Colon (tissue), 2 donors: Measurements from ENCODE around the gene CYB5D1.

Experiments
- FAIRE-seq: peaks from 2 replicates; lab custom pipeline; 2012; peaks lifted over from hg19 to GRCh38; lab: Jason Lieb, UNC
- donor health status: control.
- donor health status: control.

The CYB5D1 gene

GRCh38 chr17:7833795-7834541 is 23.8 kb upstream of the CYB5D1 start, which contains the start of gene KDM6B:
KDM6B (plus strand) TSS chr17:7834217; CDS start chr17:7845555, 11,338 bp downstream.
- no peak for FAIRE-seq

- FAIRE-seq = no peak
These were observed 23.3 kb upstream of the CYB5D1 start for GRCh38 chr17:7834542-7834956.

- FAIRE-seq = no peak
These were observed 22.6 kb upstream of the CYB5D1 start for GRCh38 chr17:7834957-7835813.

- no peak for FAIRE-seq
These were observed 21.8 kb upstream of the CYB5D1 start for GRCh38 chr17:7835814-7836595.

GRCh38 chr17:7836596-7837407 is 21.0 kb upstream of the CYB5D1 start:
- FAIRE-seq = no peak

- FAIRE-seq = no peak
These were observed 20.3 kb upstream of the CYB5D1 start for GRCh38 chr17:7837408-7838088.

- FAIRE-seq = no peak
These were observed 19.4 kb upstream of the CYB5D1 start for GRCh38 chr17:7838090-7839075.

GRCh38 chr17:7839190-7839875 is 18.5 kb upstream of the CYB5D1 start:
- FAIRE-seq = no peak

GRCh38 chr17:7839876-7840261 is 17.9 kb upstream of the CYB5D1 start:
- FAIRE-seq = no peak

- no peak for FAIRE-seq
These were observed 17.4 kb upstream of the CYB5D1 start for GRCh38 chr17:7840441-7840840.

GRCh38 chr17:7840875-7841274 is 16.9 kb upstream of the CYB5D1 start:
- FAIRE-seq = no peak

GRCh38 chr17:7841396-7841914 is 16.3 kb upstream of the CYB5D1 start:
- FAIRE-seq = no peak

GRCh38 chr17:7841915-7842379 is 15.9 kb upstream of the CYB5D1 start:
- no peak for FAIRE-seq

GRCh38 chr17:7842380-7843256 is 15.2 kb upstream of the CYB5D1 start:
- FAIRE-seq = no peak

- FAIRE-seq = no peak
These were observed 14.6 kb upstream of the CYB5D1 start for GRCh38 chr17:7843257-7843535.

GRCh38 chr17:7843536-7844291 is 14.1 kb upstream of the CYB5D1 start:
- FAIRE-seq = no peak
